NCI-H1048 (cell line): ENCODE measurements around the gene TMEM88.
"Not testable (repeated sequence)": the region's sequence is repeated elsewhere in the genome, so short reads cannot be mapped to it uniquely, and the experiment has no call there.

Experiments used
- DNase-seq: peaks from one replicate; lab custom pipeline; 2025; lab: John Stamatoyannopoulos, UW

Gene TMEM88

GRCh38 chr17:7854851-7855659 is at the start of gene TMEM88:
TSS of gene TMEM88 (plus strand) at chr17:7855066. CDS start at chr17:7855075, 9 bp downstream.
- DNase-seq: no peak

- no peak for DNase-seq
These were observed 48.3 kb upstream of the TMEM88 start for GRCh38 chr17:7806587-7806986.

GRCh38 chr17:7807206-7807605 is 47.7 kb upstream of the TMEM88 start:
- DNase-seq: no peak

GRCh38 chr17:7809086-7809790 is 45.6 kb upstream of the TMEM88 start:
- DNase-seq: no peak

- DNase-seq: not testable (repeated sequence)
These were observed 45.0 kb upstream of the TMEM88 start for GRCh38 chr17:7809791-7810343.

GRCh38 chr17:7811251-7811650 is 43.6 kb upstream of the TMEM88 start:
- DNase-seq: no peak

GRCh38 chr17:7814969-7815368 is 39.9 kb upstream of the TMEM88 start:
- DNase-seq: no peak

GRCh38 chr17:7816926-7817642 is 37.8 kb upstream of the TMEM88 start:
- DNase-seq: no peak

- no peak for DNase-seq
These were observed 37.3 kb upstream of the TMEM88 start for GRCh38 chr17:7817643-7817964.

- no peak for DNase-seq
These were observed 36.8 kb upstream of the TMEM88 start for GRCh38 chr17:7818026-7818425.

GRCh38 chr17:7818746-7819645 is 35.9 kb upstream of the TMEM88 start:
- no peak for DNase-seq

- DNase-seq: no peak
These were observed 34.6 kb upstream of the TMEM88 start for GRCh38 chr17:7820231-7820630.

GRCh38 chr17:7822126-7822525 is 32.7 kb upstream of the TMEM88 start:
- DNase-seq: no peak

- DNase-seq: no peak
These were observed 31.3 kb upstream of the TMEM88 start for GRCh38 chr17:7823581-7824001.

GRCh38 chr17:7824021-7824924 is 30.6 kb upstream of the TMEM88 start:
- DNase-seq: no peak

GRCh38 chr17:7825206-7825990 is 29.5 kb upstream of the TMEM88 start:
- no peak for DNase-seq

- no peak for DNase-seq
These were observed 24.2 kb upstream of the TMEM88 start for GRCh38 chr17:7830616-7831015.

GRCh38 chr17:7831233-7831632 is 23.6 kb upstream of the TMEM88 start:
- no peak for DNase-seq

- no peak for DNase-seq
These were observed 22.4 kb upstream of the TMEM88 start for GRCh38 chr17:7832431-7832830.
